Activated CD4-positive, alpha-beta memory T cell treated with anti-CD3 and anti-CD28 coated beads, Interleukin-2, amount 10 ng/mL, durations not matched to agents 7 days and 5 days (primary cell): ENCODE results near the gene PSAP. TPM values are rescaled to one million over a fixed set of nuclear protein-coding genes. Genes with fewer than 3 reads are reported as not detected.
"Not testable (repeated sequence)": the region's sequence is repeated elsewhere in the genome, so short reads cannot be mapped to it uniquely, and the experiment has no call there.

ENCODE experiments used
- CTCF ChIA-PET: fragments of 350-600 bp; sonication (Branson Sonifier 250); formaldehyde crosslinking; loops from one replicate; lab custom pipeline; 2021; ENCODE audit warnings: antibody characterized with exemption, inconsistent platforms; lab: Charles Lee
- POLR2A ChIA-PET: fragments of 350-600 bp; sonication (Branson Sonifier 250); formaldehyde crosslinking; loops from one replicate; lab custom pipeline; 2021; ENCODE audit warnings: antibody characterized with exemption; lab: Charles Lee
- DNase-seq: peaks from one replicate; pipeline ENCODE4 v3.0.0-alpha.2; 2020
- H3K27ac Mint-ChIP-seq: one replicate; pipeline ENCODE4 v1.8.0; 2021; ENCODE audit warnings: mild to moderate bottlenecking, mixed read lengths
- H3K27me3 Mint-ChIP-seq: one replicate; pipeline ENCODE4 v1.8.0; 2021; ENCODE audit warnings: mixed read lengths
- H3K36me3 Mint-ChIP-seq: one replicate; pipeline ENCODE4 v1.8.0; 2021; ENCODE audit warnings: low read depth, mixed read lengths
- H3K4me1 Mint-ChIP-seq: one replicate; pipeline ENCODE4 v1.8.0; 2021; ENCODE audit warnings: mixed read lengths
- H3K4me3 Mint-ChIP-seq: one replicate; pipeline ENCODE4 v1.8.0; 2021; ENCODE audit warnings: mild to moderate bottlenecking, mixed read lengths
- H3K9me3 Mint-ChIP-seq: one replicate; pipeline ENCODE4 v1.8.0; 2021; ENCODE audit warnings: mixed read lengths
- total RNA-seq, 2 experiments: library from RNA; stranded (reverse); gene quantifications; one replicate each; pipeline ENCODE4 v1.2.3, GENCODE V29; 2021

Gene PSAP
- total RNA-seq, 2 experiments from 2014 or later = 176 to 178 TPM

- POLR2A ChIA-PET = no interaction called here
- Mint-ChIP-seq H3K36me3 (no peaks in the 10 kb centered on the region), H3K27me3 (peaks cover 13% of the 10 kb centered on the region), H3K9me3 (no peaks in the 10 kb centered on the region), H3K4me1 (peaks cover 5% of the 10 kb centered on the region), H3K4me3 (no peak overlapping the region), H3K27ac (no peak overlapping the region)
- no peak for DNase-seq
- CTCF ChIA-PET = interaction anchor here (1.2 to 3.6 kb wide), 3 partner anchors 10 to 46 kb away, joined by 3 to 19 read pairs (median 5); no protein-coding TSS in a partner anchor
These were observed 32.0 kb upstream of the PSAP start for GRCh38 chr10:71882813-71883659.

- Mint-ChIP-seq H3K27ac (no peak overlapping the region), H3K4me1 (peaks cover 5% of the 10 kb centered on the region), H3K36me3 (no peaks in the 10 kb centered on the region), H3K27me3 (peaks cover 12% of the 10 kb centered on the region), H3K4me3 (no peak overlapping the region), H3K9me3 (no peaks in the 10 kb centered on the region)
- ChIA-PET CTCF (interaction anchor here (3.6 kb wide), 1 partner anchor 15 kb away, joined by 19 read pairs; no protein-coding TSS in a partner anchor), POLR2A (no interaction called here)
- DNase-seq = no peak
These were observed 30.8 kb upstream of the PSAP start for GRCh38 chr10:71881647-71882355.

DNA sequence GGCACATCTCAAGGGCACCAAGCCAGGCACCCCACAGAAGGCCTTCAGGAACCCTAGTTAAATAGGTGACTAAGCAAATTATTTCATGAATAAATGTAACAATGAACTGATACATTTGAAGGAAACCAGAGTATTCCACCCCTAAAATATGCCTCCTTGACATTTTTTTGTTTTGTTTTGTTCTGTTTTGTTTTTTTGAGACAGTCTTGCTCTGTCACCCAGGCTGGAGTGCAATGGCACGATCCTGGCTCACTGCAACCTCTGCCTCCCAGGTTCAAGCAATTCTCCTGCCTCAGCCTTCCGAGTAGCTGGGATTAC, 30.2 kb upstream of the PSAP start:
- H3K9me3 Mint-ChIP-seq, H3K36me3 Mint-ChIP-seq, H3K4me1 Mint-ChIP-seq, H3K27ac Mint-ChIP-seq, POLR2A ChIA-PET, H3K4me3 Mint-ChIP-seq, DNase-seq: not testable (repeated sequence)
- peaks cover 10% of the 10 kb centered on the region for H3K27me3 Mint-ChIP-seq
- CTCF ChIA-PET = interaction anchor here (3.6 kb wide), 1 partner anchor 15 kb away, joined by 19 read pairs; no protein-coding TSS in a partner anchor

DNA sequence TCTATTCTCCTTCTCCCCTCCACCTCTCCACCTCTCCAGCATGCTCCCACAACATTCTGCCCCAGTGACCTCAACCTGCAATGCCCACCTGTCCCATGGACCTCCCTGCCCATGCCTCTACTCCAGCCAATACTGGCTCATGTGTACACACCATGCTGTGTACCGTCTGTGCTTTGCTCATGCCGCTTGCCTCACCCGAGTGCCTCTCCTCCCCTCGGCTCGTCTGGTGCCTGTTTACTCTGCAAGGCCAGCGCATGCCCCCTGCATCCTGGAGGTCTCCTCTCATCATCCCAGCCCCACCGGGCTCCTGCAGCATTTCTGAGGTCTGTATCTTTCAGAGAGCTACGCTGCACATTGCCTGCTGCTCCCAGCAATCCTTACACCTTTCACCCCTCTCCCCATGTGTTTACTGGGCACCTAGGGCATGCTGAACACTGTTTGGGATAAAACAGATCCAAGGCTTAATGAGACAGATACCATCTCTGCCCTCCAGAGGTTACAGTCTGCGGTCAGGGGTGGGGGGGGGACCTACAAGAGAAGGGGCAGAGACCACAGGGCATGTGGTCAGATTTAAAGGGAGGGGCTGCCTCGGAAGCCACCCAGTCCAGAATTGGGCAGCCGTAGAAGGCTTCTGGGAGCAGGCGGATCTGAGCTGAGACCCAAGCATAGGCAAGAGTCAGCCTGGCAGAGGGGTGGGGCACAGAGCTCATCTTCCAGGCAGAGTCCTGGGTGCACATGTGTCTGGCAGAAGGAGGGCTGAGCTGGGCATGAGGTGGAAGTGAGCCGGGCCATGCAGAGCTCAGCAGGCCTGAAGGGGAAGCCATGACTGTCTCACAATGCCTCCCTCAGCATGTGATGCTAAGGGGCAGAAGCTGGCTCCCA, 29.6 kb upstream of the PSAP start:
- CTCF ChIA-PET = interaction anchor here (3.1 to 3.6 kb wide), 2 partner anchors 15 to 16 kb away, joined by 11 to 19 read pairs; no protein-coding TSS in a partner anchor
- POLR2A ChIA-PET = no interaction called here
- H3K4me3 Mint-ChIP-seq = no peak overlapping the region

DNA sequence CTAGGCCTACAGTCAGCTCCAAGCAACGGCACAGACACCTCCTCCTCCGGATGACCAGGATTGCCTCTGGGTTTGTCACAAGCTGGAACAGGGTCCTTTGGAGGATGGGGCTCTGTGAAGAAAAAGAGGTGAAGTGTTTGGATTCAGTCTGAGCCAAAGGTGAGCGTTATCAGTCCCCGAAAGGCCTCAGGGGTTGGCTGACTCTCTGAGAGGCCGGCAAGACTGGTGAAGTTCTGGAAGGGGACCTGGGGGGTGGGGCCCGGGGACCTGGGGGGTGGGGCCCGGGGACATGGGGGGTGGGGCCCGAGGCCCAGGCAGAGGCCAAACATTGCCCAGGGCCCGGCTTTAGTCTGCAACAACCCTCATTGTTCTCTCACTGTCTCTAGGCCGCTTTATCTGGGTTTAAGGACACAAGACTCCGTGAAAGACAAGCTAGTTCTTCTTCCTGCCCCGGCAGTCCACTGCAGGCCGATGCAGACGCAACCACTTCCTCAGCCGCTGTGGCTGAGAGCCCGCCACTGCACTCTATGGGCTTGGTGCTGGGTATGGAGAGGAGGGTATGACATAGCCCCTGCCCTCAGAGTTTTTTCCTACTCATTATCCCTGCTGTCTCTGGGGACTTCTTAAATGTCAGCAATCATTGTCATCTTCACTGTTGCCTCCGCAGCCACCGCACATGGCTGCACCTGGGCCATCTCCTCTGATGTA, 27.4 kb upstream of the PSAP start:
- Mint-ChIP-seq H3K4me3 (no peak overlapping the region), H3K27me3 (peaks cover 6% of the 10 kb centered on the region), H3K36me3 (no peaks in the 10 kb centered on the region), H3K9me3 (no peaks in the 10 kb centered on the region), H3K27ac (no peak overlapping the region), H3K4me1 (peaks cover 4% of the 10 kb centered on the region)
- ChIA-PET POLR2A (no interaction called here), CTCF (interaction anchor here (1.4 to 3.1 kb wide), 2 partner anchors 18 to 27 kb away, joined by 4 to 11 read pairs; partner anchors contain the start of gene PSAP)
- DNase-seq = no peak

More for the DNA sequence above, 29.6 kb upstream of the PSAP start:
- Mint-ChIP-seq H3K27ac (no peak overlapping the region), H3K36me3 (no peaks in the 10 kb centered on the region), H3K4me1 (peaks cover 5% of the 10 kb centered on the region), H3K27me3 (peaks cover 10% of the 10 kb centered on the region), H3K9me3 (no peaks in the 10 kb centered on the region)
- no peak for DNase-seq

DNA sequence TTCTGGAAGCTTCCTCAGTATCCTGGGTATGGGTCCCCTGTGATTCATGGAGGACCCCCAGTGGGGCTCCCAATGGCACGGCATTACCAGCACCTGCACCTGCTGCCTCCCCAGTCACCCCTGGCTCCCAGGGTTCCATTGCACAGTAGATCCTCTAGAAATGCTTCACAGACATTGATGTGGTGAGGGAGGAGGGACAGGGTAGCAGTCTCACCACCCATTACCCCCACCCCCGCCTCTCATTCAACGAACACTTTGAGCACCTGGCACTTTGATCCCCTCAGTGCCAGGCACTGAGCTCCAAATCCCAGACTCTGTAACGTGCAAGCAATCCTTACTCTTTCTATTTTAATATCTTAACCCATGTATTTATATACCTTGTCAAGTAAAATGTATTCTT, 26.8 kb upstream of the PSAP start:
- Mint-ChIP-seq H3K4me3 (no peak overlapping the region), H3K36me3 (no peaks in the 10 kb centered on the region), H3K4me1 (peaks cover 3% of the 10 kb centered on the region), H3K27ac (no peak overlapping the region), H3K27me3 (peaks cover 6% of the 10 kb centered on the region), H3K9me3 (no peaks in the 10 kb centered on the region)
- ChIA-PET CTCF (interaction anchor here (1.4 to 3.1 kb wide), 2 partner anchors 18 to 26 kb away, joined by 4 to 11 read pairs; partner anchors contain the start of gene PSAP), POLR2A (no interaction called here)
- DNase-seq = no peak

- H3K27ac Mint-ChIP-seq, H3K4me3 Mint-ChIP-seq, DNase-seq, POLR2A ChIA-PET, H3K4me1 Mint-ChIP-seq, H3K9me3 Mint-ChIP-seq, H3K36me3 Mint-ChIP-seq, CTCF ChIA-PET, H3K27me3 Mint-ChIP-seq: not testable (repeated sequence)
These were observed 23.8 kb upstream of the PSAP start for GRCh38 chr10:71874680-71875354.

DNA sequence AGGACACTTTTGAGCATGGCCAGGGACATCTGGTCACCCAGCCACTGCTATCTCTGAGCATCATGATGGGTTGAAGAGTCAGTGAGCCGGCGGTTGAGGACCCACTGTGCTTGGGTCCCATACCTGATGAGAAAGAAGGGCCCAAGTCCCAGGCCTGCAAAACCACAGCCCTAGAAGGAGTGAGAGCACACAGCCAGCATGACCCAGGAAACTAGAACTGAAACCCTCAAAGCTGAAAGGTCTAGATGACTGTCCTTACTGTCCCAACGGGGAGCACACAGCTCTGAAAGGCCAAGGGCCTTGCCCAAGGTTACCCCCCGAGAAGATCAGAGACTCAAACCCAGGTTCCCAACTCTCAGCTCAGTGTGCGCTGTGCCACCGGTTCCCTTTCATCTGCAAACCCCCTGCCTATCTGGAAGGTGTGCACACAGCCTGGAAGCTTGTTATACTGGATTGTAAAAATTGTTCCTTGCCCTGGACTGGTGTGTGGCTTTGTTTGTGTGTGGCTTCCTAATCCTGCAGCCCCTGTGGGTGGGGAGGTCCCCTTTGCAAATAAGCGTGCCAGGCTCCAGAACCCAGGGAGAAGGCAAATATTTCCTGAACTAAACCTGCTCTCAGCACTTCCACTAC, 22.6 kb upstream of the PSAP start:
- Mint-ChIP-seq H3K9me3 (no peaks in the 10 kb centered on the region), H3K27ac (no peak overlapping the region), H3K4me3 (no peak overlapping the region), H3K4me1 (peaks cover 1% of the 10 kb centered on the region), H3K36me3 (no peaks in the 10 kb centered on the region), H3K27me3 (peaks cover 4% of the 10 kb centered on the region)
- POLR2A ChIA-PET = no interaction called here
- DNase-seq = no peak
- CTCF ChIA-PET = interaction anchor here (1.1 to 2.2 kb wide), 2 partner anchors 9 to 23 kb away, joined by 3 to 6 read pairs; no protein-coding TSS in a partner anchor

DNA sequence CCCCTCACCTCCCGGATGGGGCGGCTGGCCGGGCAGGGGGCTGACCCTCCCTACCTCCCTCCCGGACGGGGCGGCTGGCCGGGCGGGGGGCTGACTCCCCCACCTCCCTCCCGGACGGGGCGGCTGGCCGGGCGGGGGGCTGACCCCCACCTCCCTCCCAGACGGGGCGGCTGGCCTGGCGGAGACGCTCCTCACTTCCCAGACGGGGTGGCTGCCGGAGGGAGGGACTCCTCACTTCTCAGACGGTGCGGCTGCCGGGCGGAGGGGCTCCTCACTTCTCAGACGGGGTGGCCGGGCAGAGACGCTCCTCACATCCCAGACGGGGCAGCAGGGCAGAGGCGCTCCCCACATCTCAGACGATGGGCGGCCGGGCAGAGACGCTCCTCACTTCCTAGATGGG, 18.6 kb upstream of the PSAP start:
- CTCF ChIA-PET, H3K36me3 Mint-ChIP-seq, H3K27ac Mint-ChIP-seq: not testable (repeated sequence)

GRCh38 chr10:71868192-71868697, 17.2 kb upstream of the PSAP start:
- no peaks in the 10 kb centered on the region for H3K9me3 Mint-ChIP-seq
- POLR2A ChIA-PET = no interaction called here

More for the DNA sequence above, 18.6 kb upstream of the PSAP start:
- H3K4me1 Mint-ChIP-seq, H3K4me3 Mint-ChIP-seq, POLR2A ChIA-PET, H3K9me3 Mint-ChIP-seq, DNase-seq, H3K27me3 Mint-ChIP-seq: not testable (repeated sequence)

DNA sequence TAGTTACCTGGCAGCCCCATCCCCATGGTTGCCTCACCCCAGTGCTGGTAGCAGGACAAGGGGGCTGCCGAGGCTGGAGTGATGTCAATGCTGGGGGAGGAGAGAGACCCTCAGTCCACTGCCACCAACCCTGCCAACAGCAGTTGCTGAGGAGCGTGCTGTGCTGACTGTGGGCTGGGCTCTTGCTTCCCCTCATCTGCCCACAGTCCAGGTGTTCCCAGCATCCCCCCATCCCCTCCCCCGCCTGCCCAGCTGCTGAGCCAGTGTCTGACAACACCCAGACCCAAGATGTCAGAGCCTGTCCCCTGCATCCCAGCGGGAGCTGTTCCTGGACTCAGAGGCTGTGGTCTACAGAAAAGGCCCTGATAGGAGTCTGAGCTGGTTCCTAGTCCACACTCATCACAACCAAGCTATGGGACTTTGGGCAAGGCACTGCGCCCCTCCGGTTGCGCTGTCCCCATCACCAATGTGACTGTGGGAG, 14.6 kb upstream of the PSAP start:
- ChIA-PET POLR2A (no interaction called here), CTCF (no interaction called here)
- H3K27me3 Mint-ChIP-seq = no peaks in the 10 kb centered on the region
- no peak for DNase-seq
- H3K4me3 Mint-ChIP-seq = no peak overlapping the region
- peaks cover 3% of the 10 kb centered on the region for H3K4me1 Mint-ChIP-seq
- no peak overlapping the region for H3K27ac Mint-ChIP-seq
- no peaks in the 10 kb centered on the region for H3K36me3 Mint-ChIP-seq
- H3K9me3 Mint-ChIP-seq = no peaks in the 10 kb centered on the region

More at GRCh38 chr10:71868192-71868697, 17.2 kb upstream of the PSAP start:
- H3K27ac Mint-ChIP-seq = no peak overlapping the region
- CTCF ChIA-PET = no interaction called here
- DNase-seq = no peak
- no peaks in the 10 kb centered on the region for H3K27me3 Mint-ChIP-seq
- H3K4me1 Mint-ChIP-seq = no peaks in the 10 kb centered on the region
- no peaks in the 10 kb centered on the region for H3K36me3 Mint-ChIP-seq
- H3K4me3 Mint-ChIP-seq = no peak overlapping the region
